Hepatocyte (in vitro differentiated cells): ENCODE results near the gene YBX3. TPM values are rescaled to one million over a fixed set of nuclear protein-coding genes. Genes with fewer than 3 reads are reported as not detected.

ENCODE experiments used
- DNase-seq: peaks from one replicate; pipeline ENCODE4 v3.0.0-alpha.2; 2016; ENCODE audit warnings: low spot score
- H2AFZ ChIP-seq: fragments of 200-600 bp; sonication (generic); 2 replicates; pipeline ENCODE4 v1.6.0; 2016; ENCODE audit warnings: antibody characterized with exemption, mild to moderate bottlenecking
- H3K27ac ChIP-seq: fragments of 200-600 bp; sonication (generic); 2 replicates; pipeline ENCODE4 v1.5.1; 2016; ENCODE audit warnings: mild to moderate bottlenecking
- H3K27me3 ChIP-seq: fragments of 200-600 bp; sonication (generic); 2 replicates; pipeline ENCODE4 v1.6.1; 2016
- H3K36me3 ChIP-seq: fragments of 200-600 bp; sonication (generic); replicated peaks from 2 replicates; pipeline ENCODE4 v1.5.1; 2016; ENCODE audit warnings: low read depth; ENCODE audit not compliant: insufficient read depth
- H3K4me1 ChIP-seq: fragments of 200-600 bp; sonication (generic); 2 replicates; pipeline ENCODE4 v1.5.1; 2016; ENCODE audit warnings: mild to moderate bottlenecking, moderate library complexity; ENCODE audit not compliant: insufficient read depth
- H3K4me2 ChIP-seq: fragments of 200-600 bp; sonication (generic); 2 replicates; pipeline ENCODE4 v1.6.0; 2016
- H3K4me3 ChIP-seq: fragments of 200-600 bp; sonication (generic); 2 replicates; pipeline ENCODE4 v1.5.1; 2016; ENCODE audit warnings: mild to moderate bottlenecking
- H3K79me2 ChIP-seq: fragments of 200-600 bp; sonication (generic); 2 replicates; pipeline ENCODE4 v1.6.0; 2017; ENCODE audit warnings: mild to moderate bottlenecking
- H3K9me2 ChIP-seq: fragments of 200-600 bp; sonication (generic); replicated peaks from 2 replicates; pipeline ENCODE4 v1.6.0; 2017; ENCODE audit warnings: mild to moderate bottlenecking; ENCODE audit not compliant: insufficient read depth
- H3K9me3 ChIP-seq: fragments of 200-600 bp; sonication (generic); 2 replicates; pipeline ENCODE4 v1.5.1; 2016; ENCODE audit warnings: low read depth, mild to moderate bottlenecking
- H4K20me1 ChIP-seq: fragments of 200-600 bp; sonication (generic); 2 replicates; pipeline ENCODE4 v1.6.0; 2016; ENCODE audit warnings: mild to moderate bottlenecking; ENCODE audit not compliant: insufficient read depth, poor library complexity, severe bottlenecking
- CTCF ChIP-seq: fragments of 200-600 bp; sonication (generic); IDR thresholded peaks from 2 replicates; pipeline ENCODE4 v1.5.1; 2016; ENCODE audit warnings: antibody characterized with exemption, mild to moderate bottlenecking; ENCODE audit not compliant: poor library complexity
- EZH2 ChIP-seq: fragments of 200-600 bp; sonication (generic); IDR thresholded peaks from 2 replicates; pipeline ENCODE4 v1.6.1; 2016; ENCODE audit warnings: antibody characterized with exemption, mild to moderate bottlenecking, borderline replicate concordance
- EZH2phosphoT487 ChIP-seq: fragments of 200-600 bp; sonication (generic); IDR thresholded peaks from one replicate; pipeline ENCODE4 v1.6.1; 2018; ENCODE audit warnings: antibody characterized with exemption, mild to moderate bottlenecking, low read depth, moderate library complexity; ENCODE audit not compliant: unreplicated experiment, severe bottlenecking
- WGBS: methylation state at CpG from one replicate; pipeline ENCODE4 v1.1.6; 2016; ENCODE audit warnings: low lambda C conversion rate; ENCODE audit errors: missing lambda C conversion rate; 5-methylcytosine and 5-hydroxymethylcytosine counted together
- polyA plus RNA-seq: library from polyadenylated mRNA; unstranded; fragments of >200 nt; fragmentation: Nextera tagmentation; extraction: Ambion mirVana; gene quantifications from 2 replicates; pipeline ENCODE4 v1.2.1, GENCODE V29; 2016
- total RNA-seq: library from RNA; depleted of rRNA; stranded (reverse); fragments of >200 nt; gene quantifications from 2 replicates; pipeline ENCODE4 v1.2.3, GENCODE V29; 2014

Gene YBX3
- total and polyA plus RNA-seq, 2 experiments from 2014 or later = 83.4 to 218 TPM

- 65% methylated on average over 3 of the region's 3 CpGs for WGBS
- Histone ChIP-seq H3K36me3 (no peaks in the 10 kb centered on the region), H3K9me3 (no peaks in the 10 kb centered on the region), H3K9me2 (no peaks in the 10 kb centered on the region), H3K27me3 (no peaks in the 10 kb centered on the region), H3K4me2 (no peak overlapping the region), H3K27ac (no peak overlapping the region), H3K4me1 (no peaks in the 10 kb centered on the region), H4K20me1 (no peaks in the 10 kb centered on the region), H3K79me2 (no peaks in the 10 kb centered on the region), H2AFZ (no peak overlapping the region), H3K4me3 (no peak overlapping the region)
- TF ChIP-seq EZH2phosphoT487 = no peak
- no peak for TF ChIP-seq CTCF
- no peak for TF ChIP-seq EZH2
- DNase-seq = no peak
Measured at GRCh38 chr12:10661338-10661737, 61.8 kb downstream of the YBX3 start.

- no peak overlapping the region for H3K4me3 ChIP-seq
- H3K79me2 ChIP-seq = no peaks in the 10 kb centered on the region
- H3K27ac ChIP-seq = no peak overlapping the region
- H4K20me1 ChIP-seq = no peaks in the 10 kb centered on the region
- DNase-seq = no peak
- H3K4me1 ChIP-seq = no peaks in the 10 kb centered on the region
- H3K4me2 ChIP-seq = no peak overlapping the region
- TF ChIP-seq CTCF = no peak
- TF ChIP-seq EZH2phosphoT487 = no peak
- TF ChIP-seq EZH2 = no peak
- no peaks in the 10 kb centered on the region for H3K36me3 ChIP-seq
- no peaks in the 10 kb centered on the region for H3K27me3 ChIP-seq
- H3K9me2 ChIP-seq = no peaks in the 10 kb centered on the region
- H3K9me3 ChIP-seq = no peaks in the 10 kb centered on the region
- H2AFZ ChIP-seq = no peak overlapping the region
Measured at GRCh38 chr12:10654003-10654402, 69.1 kb downstream of the YBX3 start.

GRCh38 chr12:10652192-10652591 is 70.9 kb downstream of the YBX3 start:
- no peak for TF ChIP-seq CTCF
- TF ChIP-seq EZH2 = no peak
- no peaks in the 10 kb centered on the region for H3K9me3 ChIP-seq
- WGBS = 84% methylated on average over 3 of the region's 3 CpGs
- H3K4me2 ChIP-seq = no peak overlapping the region
- H3K79me2 ChIP-seq = no peaks in the 10 kb centered on the region
- no peaks in the 10 kb centered on the region for H3K36me3 ChIP-seq
- no peaks in the 10 kb centered on the region for H4K20me1 ChIP-seq
- no peak overlapping the region for H2AFZ ChIP-seq
- H3K9me2 ChIP-seq = no peaks in the 10 kb centered on the region
- H3K27me3 ChIP-seq = no peaks in the 10 kb centered on the region
- no peaks in the 10 kb centered on the region for H3K4me1 ChIP-seq
- no peak for DNase-seq
- no peak overlapping the region for H3K27ac ChIP-seq
- H3K4me3 ChIP-seq = no peak overlapping the region

Other genes with a start within 250 kb of the YBX3 start
- gene EIF2S3B, start 217.4 kb downstream of the YBX3 start, total RNA-seq = 1.3 and 1.4 TPM in 2 replicates
- not detected in 2 replicates for gene EIF2S3B, start 217.4 kb downstream of the YBX3 start, polyA plus RNA-seq
- 21.4 and 23.9 TPM in 2 replicates for gene MAGOHB, start 109.7 kb downstream of the YBX3 start, total RNA-seq
- gene MAGOHB, start 109.7 kb downstream of the YBX3 start, polyA plus RNA-seq = 39.4 and 40.2 TPM in 2 replicates
- 0.48 and 3.6 TPM in 2 replicates for gene STYK1, start 49.3 kb downstream of the YBX3 start, total RNA-seq
- gene STYK1, start 49.3 kb downstream of the YBX3 start, polyA plus RNA-seq = 0.09 and 0.58 TPM in 2 replicates
- not detected in 2 replicates for gene TAS2R7, start 79.3 kb upstream of the YBX3 start, total RNA-seq
- not detected in 2 replicates for gene TAS2R7, start 79.3 kb upstream of the YBX3 start, polyA plus RNA-seq
- not detected in 2 replicates for gene TAS2R8, start 84.0 kb upstream of the YBX3 start, total RNA-seq
- gene TAS2R8, start 84.0 kb upstream of the YBX3 start, polyA plus RNA-seq = not detected in 2 replicates
- gene TAS2R9, start 86.8 kb upstream of the YBX3 start, total RNA-seq = 0.13 TPM in 1 of 2 replicates, not detected in the other
- gene TAS2R9, start 86.8 kb upstream of the YBX3 start, polyA plus RNA-seq = not detected in 2 replicates
- gene TAS2R10, start 103.0 kb upstream of the YBX3 start, total RNA-seq = 1.5 and 1.8 TPM in 2 replicates
- gene TAS2R10, start 103.0 kb upstream of the YBX3 start, polyA plus RNA-seq = not detected in 2 replicates
- gene PRR4, start 126.2 kb upstream of the YBX3 start, total RNA-seq = 2.5 and 6.4 TPM in 2 replicates
- 3.6 and 3.9 TPM in 2 replicates for gene PRR4, start 126.2 kb upstream of the YBX3 start, polyA plus RNA-seq
- gene PRH1, start 160.9 kb upstream of the YBX3 start, total RNA-seq = 17.5 and 19.0 TPM in 2 replicates
- 12.3 and 25.4 TPM in 2 replicates for gene PRH1, start 160.9 kb upstream of the YBX3 start, polyA plus RNA-seq
- 2.1 and 3.2 TPM in 2 replicates for gene TAS2R13, start 186.2 kb upstream of the YBX3 start, total RNA-seq
- not detected in 2 replicates for gene TAS2R13, start 186.2 kb upstream of the YBX3 start, polyA plus RNA-seq
- not detected in 2 replicates for gene PRH2, start 205.9 kb upstream of the YBX3 start, total RNA-seq
- 0.36 TPM in 1 of 2 replicates, not detected in the other for gene PRH2, start 205.9 kb upstream of the YBX3 start, polyA plus RNA-seq
- 5.6 and 6.6 TPM in 2 replicates for gene TAS2R14, start 215.9 kb upstream of the YBX3 start, total RNA-seq
- gene TAS2R14, start 215.9 kb upstream of the YBX3 start, polyA plus RNA-seq = 0.59 and 0.64 TPM in 2 replicates